ENCODE results near the gene USP49. TPM values are rescaled to one million over a fixed set of nuclear protein-coding genes. Genes with fewer than 3 reads are reported as not detected.
A peak's percentile ranks its signal among the peaks of the same experiment; 100 is the strongest.

The USP49 gene
- total RNA-seq, 1 experiment from 2014 or later = 4.1 TPM

GRCh38 chr6:41787219-41787917, 107.8 kb downstream of the USP49 start, which contains the start of gene TOMM6:
TSS of gene TOMM6 (plus strand) at chr6:41787694. CDS start at chr6:41787698, 4 bp downstream.
- CTCF ChIA-PET = interaction anchor here (0.5 to 5.3 kb wide), 41 partner anchors 10 to 1791 kb away, joined by 3 to 48 read pairs (median 3); partner anchors contain the start of genes BYSL, MED20, TFEB and USP49
- no peaks in the 10 kb centered on the region for H3K27me3 Mint-ChIP-seq (ENCODE audit: insufficient read depth, unreplicated experiment)
- TSS peak; percentile 42 for BruUV-seq (replicated peaks)
- DNase-seq (ENCODE audit: unreplicated experiment) = peak; percentile 93
- no peaks in the 10 kb centered on the region for H3K9me3 Mint-ChIP-seq (ENCODE audit: unreplicated experiment)
- H3K36me3 Mint-ChIP-seq (ENCODE audit: insufficient read depth, unreplicated experiment) = peaks cover 43% of the 10 kb centered on the region
- H3K4me3 Mint-ChIP-seq (ENCODE audit: unreplicated experiment) = peak within 1 kb of the TSS; percentile 88
- intact Hi-C loops (cut with micrococcal nuclease) = loop anchor here (1.0 to 10.0 kb wide), 3 partner anchors 134 to 427 kb away; partner anchors contain the start of genes BYSL, MED20 and MRPS10
- H3K27ac Mint-ChIP-seq (ENCODE audit: low read depth, unreplicated experiment) = peak within 1 kb of the TSS; percentile 96
- H3K4me1 Mint-ChIP-seq (ENCODE audit: insufficient read depth, unreplicated experiment) = peaks cover 13% of the 10 kb centered on the region
- peak; percentile 89 for TF ChIP-seq CTCF (IDR thresholded peaks at IDR 0.05; ENCODE audit: unreplicated experiment)
- POLR2A ChIA-PET = interaction anchor here (0.6 to 5.9 kb wide), 29 partner anchors 8 to 1102 kb away, joined by 3 to 100 read pairs (median 4); partner anchors contain the start of genes BYSL, CCND3, MED20 and TAF8

- CTCF ChIA-PET = interaction anchor here (0.5 to 5.3 kb wide), 41 partner anchors 10 to 483 kb away, joined by 3 to 48 read pairs (median 3); partner anchors contain the start of genes BYSL, MED20, TFEB and USP49
Measured at GRCh38 chr6:41786451-41787218, 108.5 kb downstream of the USP49 start.

GRCh38 chr6:41785689-41786450, 109.3 kb downstream of the USP49 start:
- peaks cover 22% of the 10 kb centered on the region for H3K4me1 Mint-ChIP-seq (ENCODE audit: insufficient read depth, unreplicated experiment)
- H3K4me3 Mint-ChIP-seq (ENCODE audit: unreplicated experiment) = peak overlapping the region; percentile 88
- peaks cover 29% of the 10 kb centered on the region for H3K36me3 Mint-ChIP-seq (ENCODE audit: insufficient read depth, unreplicated experiment)
- no peak overlapping the region for H3K27ac Mint-ChIP-seq (ENCODE audit: low read depth, unreplicated experiment)
- no peak for DNase-seq (ENCODE audit: unreplicated experiment)
- intact Hi-C loops (cut with micrococcal nuclease) = loop anchor here (5.0 to 10.0 kb wide), 2 partner anchors 151 to 429 kb away; partner anchors contain the start of gene MRPS10
- no TSS peak for BruUV-seq (replicated peaks)
- POLR2A ChIA-PET = interaction anchor here (0.5 to 5.9 kb wide), 12 partner anchors 10 to 1421 kb away, joined by 3 to 100 read pairs (median 6); partner anchors contain the start of genes BYSL, MED20, TAF8 and TFEB
- H3K9me3 Mint-ChIP-seq (ENCODE audit: unreplicated experiment) = no peaks in the 10 kb centered on the region
- no peaks in the 10 kb centered on the region for H3K27me3 Mint-ChIP-seq (ENCODE audit: insufficient read depth, unreplicated experiment)
- CTCF ChIA-PET = interaction anchor here (0.5 to 5.3 kb wide), 31 partner anchors 10 to 359 kb away, joined by 3 to 48 read pairs (median 4); partner anchors contain the start of genes BYSL, MED20 and TFEB
- no peak for TF ChIP-seq CTCF (IDR thresholded peaks at IDR 0.05; ENCODE audit: unreplicated experiment)

More at GRCh38 chr6:41786451-41787218, 108.5 kb downstream of the USP49 start:
- Mint-ChIP-seq H3K9me3 (ENCODE audit: unreplicated experiment) (no peaks in the 10 kb centered on the region), H3K4me3 (ENCODE audit: unreplicated experiment) (peak overlapping the region; percentile 88), H3K27ac (ENCODE audit: low read depth, unreplicated experiment) (peak overlapping the region; percentile 96), H3K27me3 (ENCODE audit: insufficient read depth, unreplicated experiment) (no peaks in the 10 kb centered on the region), H3K36me3 (ENCODE audit: insufficient read depth, unreplicated experiment) (peaks cover 36% of the 10 kb centered on the region), H3K4me1 (ENCODE audit: insufficient read depth, unreplicated experiment) (peaks cover 15% of the 10 kb centered on the region)
- intact Hi-C loops (cut with micrococcal nuclease) = loop anchor here (1.0 to 10.0 kb wide), 3 partner anchors 135 to 428 kb away; partner anchors contain the start of genes BYSL, MED20 and MRPS10
- POLR2A ChIA-PET = interaction anchor here (0.6 to 5.9 kb wide), 24 partner anchors 10 to 1015 kb away, joined by 3 to 100 read pairs (median 4); partner anchors contain the start of genes BYSL, MED20, TAF8 and TFEB
- BruUV-seq (replicated peaks) = no TSS peak
- peak; percentile 84 for TF ChIP-seq CTCF (IDR thresholded peaks at IDR 0.05; ENCODE audit: unreplicated experiment)
- DNase-seq (ENCODE audit: unreplicated experiment) = peak; percentile 84

Measured in MCF 10A (cell line).